Measurements from ENCODE around the gene MAGI2.

DNA sequence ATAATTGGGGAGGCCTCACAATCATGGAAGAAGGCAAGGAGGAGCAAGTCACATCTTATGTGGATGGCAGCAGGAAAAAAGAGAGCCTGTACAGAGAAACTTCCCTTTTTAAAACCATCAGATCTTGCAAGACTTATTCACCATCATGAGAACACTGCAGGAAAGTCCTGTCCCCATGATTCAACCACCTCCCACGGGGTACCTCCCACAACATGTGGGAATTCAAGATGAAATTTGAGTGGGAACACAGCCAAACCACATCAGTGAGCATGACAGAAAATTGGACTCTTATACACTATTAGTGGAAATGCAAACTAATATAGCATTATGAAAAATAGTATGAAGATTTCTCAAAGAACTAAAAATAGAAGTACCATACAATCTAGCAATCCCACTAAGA, 271.2 kb downstream of the MAGI2 start:
- TF ChIP-seq, protein P1, sequence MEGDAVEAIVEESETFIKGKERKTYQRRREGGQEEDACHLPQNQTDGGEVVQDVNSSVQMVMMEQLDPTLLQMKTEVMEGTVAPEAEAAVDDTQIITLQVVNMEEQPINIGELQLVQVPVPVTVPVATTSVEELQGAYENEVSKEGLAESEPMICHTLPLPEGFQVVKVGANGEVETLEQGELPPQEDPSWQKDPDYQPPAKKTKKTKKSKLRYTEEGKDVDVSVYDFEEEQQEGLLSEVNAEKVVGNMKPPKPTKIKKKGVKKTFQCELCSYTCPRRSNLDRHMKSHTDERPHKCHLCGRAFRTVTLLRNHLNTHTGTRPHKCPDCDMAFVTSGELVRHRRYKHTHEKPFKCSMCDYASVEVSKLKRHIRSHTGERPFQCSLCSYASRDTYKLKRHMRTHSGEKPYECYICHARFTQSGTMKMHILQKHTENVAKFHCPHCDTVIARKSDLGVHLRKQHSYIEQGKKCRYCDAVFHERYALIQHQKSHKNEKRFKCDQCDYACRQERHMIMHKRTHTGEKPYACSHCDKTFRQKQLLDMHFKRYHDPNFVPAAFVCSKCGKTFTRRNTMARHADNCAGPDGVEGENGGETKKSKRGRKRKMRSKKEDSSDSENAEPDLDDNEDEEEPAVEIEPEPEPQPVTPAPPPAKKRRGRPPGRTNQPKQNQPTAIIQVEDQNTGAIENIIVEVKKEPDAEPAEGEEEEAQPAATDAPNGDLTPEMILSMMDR (IDR thresholded peaks at IDR 0.05): no peak
- no peak for TF ChIP-seq POLR2AphosphoS5 (IDR thresholded peaks at IDR 0.05; ENCODE audit: insufficient read depth in 1 of 2, low read depth in 1 of 2)
